ENCODE data around the gene PIWIL4.

Gene PIWIL4

DNA sequence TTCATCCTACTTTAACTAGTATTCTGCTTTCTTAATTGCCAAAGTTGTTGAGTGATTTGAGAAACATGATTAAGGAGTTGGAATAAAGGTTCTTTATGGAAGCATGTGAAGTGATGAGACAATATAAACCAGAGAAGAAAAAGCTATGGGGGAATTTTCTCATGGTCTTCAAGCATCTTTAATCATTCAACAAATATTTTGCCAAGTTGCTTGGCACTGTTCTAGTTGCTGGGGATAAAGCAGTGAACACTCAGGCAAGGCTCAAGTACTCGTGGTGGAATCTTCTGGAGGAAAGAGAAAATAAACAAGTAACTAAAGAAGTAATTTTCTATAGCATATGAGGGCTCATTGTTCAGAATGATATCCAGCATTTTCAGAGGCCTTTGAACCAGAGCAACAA, 9.2 kb upstream of the PIWIL4 start:
- in situ Hi-C loops (cut with MboI; ENCODE audit: low sequenced_read_pairs, unreplicated experiment): no loop called here
- TF ChIP-seq, protein P1, sequence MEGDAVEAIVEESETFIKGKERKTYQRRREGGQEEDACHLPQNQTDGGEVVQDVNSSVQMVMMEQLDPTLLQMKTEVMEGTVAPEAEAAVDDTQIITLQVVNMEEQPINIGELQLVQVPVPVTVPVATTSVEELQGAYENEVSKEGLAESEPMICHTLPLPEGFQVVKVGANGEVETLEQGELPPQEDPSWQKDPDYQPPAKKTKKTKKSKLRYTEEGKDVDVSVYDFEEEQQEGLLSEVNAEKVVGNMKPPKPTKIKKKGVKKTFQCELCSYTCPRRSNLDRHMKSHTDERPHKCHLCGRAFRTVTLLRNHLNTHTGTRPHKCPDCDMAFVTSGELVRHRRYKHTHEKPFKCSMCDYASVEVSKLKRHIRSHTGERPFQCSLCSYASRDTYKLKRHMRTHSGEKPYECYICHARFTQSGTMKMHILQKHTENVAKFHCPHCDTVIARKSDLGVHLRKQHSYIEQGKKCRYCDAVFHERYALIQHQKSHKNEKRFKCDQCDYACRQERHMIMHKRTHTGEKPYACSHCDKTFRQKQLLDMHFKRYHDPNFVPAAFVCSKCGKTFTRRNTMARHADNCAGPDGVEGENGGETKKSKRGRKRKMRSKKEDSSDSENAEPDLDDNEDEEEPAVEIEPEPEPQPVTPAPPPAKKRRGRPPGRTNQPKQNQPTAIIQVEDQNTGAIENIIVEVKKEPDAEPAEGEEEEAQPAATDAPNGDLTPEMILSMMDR (IDR thresholded peaks at IDR 0.05; ENCODE audit: borderline replicate concordance, control extremely low read depth, extremely low read depth, insufficient read depth, missing control alignments): no peak
- DNase-seq (ENCODE audit: low spot score): no peak

DNA sequence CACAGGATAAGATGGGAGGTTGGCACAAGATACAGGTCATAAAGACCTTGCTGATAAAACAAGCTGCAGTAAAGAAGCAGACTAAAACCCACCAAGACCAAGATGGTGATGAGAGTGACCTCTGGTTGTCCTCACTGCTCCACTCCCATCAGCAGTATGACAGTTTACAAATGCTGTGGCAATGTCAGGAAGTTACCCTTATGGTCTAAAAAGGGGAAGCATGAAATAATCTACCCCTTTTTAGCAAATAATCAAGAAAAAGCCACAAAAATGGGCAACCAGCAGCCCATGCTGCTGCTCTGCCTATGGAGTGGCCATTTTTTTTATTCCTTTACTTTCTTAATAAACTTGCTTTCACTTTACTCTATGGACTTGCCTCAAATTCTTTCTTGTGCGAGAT, 8.7 kb upstream of the PIWIL4 start:
- TF ChIP-seq, protein P1 (IDR thresholded peaks at IDR 0.05; ENCODE audit: borderline replicate concordance, control extremely low read depth, extremely low read depth, insufficient read depth, missing control alignments): no peak
- DNase-seq (ENCODE audit: low spot score): no peak
- in situ Hi-C loops (cut with MboI; ENCODE audit: low sequenced_read_pairs, unreplicated experiment): no loop called here

DNA sequence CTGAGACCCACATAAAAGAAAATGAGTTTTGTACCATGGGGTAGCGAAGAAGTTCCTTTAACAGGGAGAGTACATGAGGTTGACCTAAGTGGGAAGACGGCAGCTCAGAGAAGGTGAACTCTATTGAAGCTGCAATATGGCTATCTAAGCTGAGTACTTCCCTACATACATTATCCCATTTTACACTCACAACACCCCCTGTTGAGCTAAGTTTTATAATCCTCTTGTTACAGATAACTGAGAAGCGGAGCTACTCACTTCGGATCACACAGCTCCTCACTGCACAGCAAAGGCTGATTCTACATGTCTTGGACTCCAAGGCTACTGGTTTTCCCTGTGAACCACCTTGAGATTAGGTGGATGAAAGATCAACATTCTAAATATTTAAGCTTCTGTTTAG, 8.2 kb upstream of the PIWIL4 start:
- DNase-seq (ENCODE audit: low spot score): no peak
- TF ChIP-seq, protein P1 (IDR thresholded peaks at IDR 0.05; ENCODE audit: borderline replicate concordance, control extremely low read depth, extremely low read depth, insufficient read depth, missing control alignments): no peak
- in situ Hi-C loops (cut with MboI; ENCODE audit: low sequenced_read_pairs, unreplicated experiment): no loop called here

DNA sequence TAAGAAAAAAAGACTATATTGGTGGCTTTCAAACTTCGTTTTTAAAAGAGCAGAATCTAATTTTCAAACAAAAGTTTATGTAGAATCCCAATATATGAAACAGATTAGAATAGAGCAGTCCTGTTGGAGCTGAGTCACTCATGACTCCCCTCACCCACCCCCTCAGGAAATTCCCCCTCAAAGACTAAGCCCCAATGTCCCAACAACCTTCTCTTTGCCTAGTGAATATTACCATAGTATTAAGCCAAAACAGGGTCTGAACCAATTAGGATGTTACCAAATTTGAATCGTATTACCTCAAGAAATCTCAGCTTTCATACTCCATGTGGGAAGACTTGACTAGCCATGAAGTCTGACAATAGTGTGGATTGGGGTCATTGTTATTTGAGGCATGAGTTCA, 7.8 kb upstream of the PIWIL4 start:
- in situ Hi-C loops (cut with MboI; ENCODE audit: low sequenced_read_pairs, unreplicated experiment): no loop called here
- no peak for DNase-seq (ENCODE audit: low spot score)
- TF ChIP-seq, protein P1 (IDR thresholded peaks at IDR 0.05; ENCODE audit: borderline replicate concordance, control extremely low read depth, extremely low read depth, insufficient read depth, missing control alignments): no peak

DNA sequence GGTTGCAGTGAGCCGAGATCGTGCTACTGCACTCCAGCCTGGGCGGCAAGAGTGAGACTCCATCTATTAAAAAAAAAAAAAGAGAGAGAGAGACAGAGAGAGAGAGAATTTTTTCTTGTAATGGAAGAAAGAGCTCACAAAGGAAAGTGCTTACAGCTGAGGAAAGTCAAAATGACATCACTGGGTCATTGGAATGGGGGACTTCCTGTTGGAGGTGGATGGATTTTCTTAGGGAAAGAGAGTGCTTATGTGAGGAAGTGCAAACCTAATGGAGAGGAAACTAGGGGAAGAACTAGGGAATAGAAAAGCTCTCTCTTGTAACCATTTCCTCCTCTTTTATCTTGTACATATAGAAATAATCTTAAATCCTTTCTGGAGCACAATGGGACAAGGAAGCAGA, 6.3 kb upstream of the PIWIL4 start:
- TF ChIP-seq, protein P1 (IDR thresholded peaks at IDR 0.05; ENCODE audit: borderline replicate concordance, control extremely low read depth, extremely low read depth, insufficient read depth, missing control alignments): no peak
- in situ Hi-C loops (cut with MboI; ENCODE audit: low sequenced_read_pairs, unreplicated experiment): no loop called here
- DNase-seq (ENCODE audit: low spot score): no peak

DNA sequence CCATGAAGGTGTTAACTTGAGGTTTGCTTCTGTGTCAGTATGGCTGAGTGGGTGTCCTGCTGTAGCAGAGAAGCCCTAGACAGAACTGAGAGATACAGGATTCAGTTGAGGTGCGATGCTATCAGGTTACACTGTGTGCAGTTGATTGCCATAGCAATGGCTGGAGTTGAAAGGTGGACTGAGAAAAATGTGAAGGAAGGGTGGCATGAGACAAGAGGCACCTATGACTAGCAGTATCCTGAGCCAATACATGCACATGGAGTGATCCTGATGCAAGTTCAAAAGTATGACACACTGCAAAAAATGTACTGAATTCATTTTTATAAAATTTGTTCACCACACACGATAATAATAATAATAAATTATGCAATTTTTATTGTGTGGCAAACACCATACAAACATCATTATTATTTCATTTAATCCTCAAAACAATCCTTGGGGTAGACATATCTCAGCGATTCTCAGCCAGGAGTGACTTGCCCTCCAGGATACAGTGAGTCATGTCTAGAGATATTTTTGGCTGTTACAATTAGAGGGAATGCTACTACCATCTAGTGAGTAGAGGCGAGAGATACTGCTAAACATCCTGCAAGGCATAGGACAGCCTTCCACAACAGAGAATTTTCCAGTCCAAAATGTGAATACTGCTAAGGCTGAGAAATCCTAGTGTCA, 3.9 kb upstream of the PIWIL4 start:
- no peak for DNase-seq (ENCODE audit: low spot score)
- in situ Hi-C loops (cut with MboI; ENCODE audit: low sequenced_read_pairs, unreplicated experiment): no loop called here
- TF ChIP-seq, protein P1 (IDR thresholded peaks at IDR 0.05; ENCODE audit: borderline replicate concordance, control extremely low read depth, extremely low read depth, insufficient read depth, missing control alignments): no peak

Measured in GM13976 (cell line).